Activated T-cell treated with anti-CD3 and anti-CD28 coated beads for 4 hours (primary cell): ENCODE data around the gene OSBPL1A.
"Not testable (repeated sequence)": the region's sequence is repeated elsewhere in the genome, so short reads cannot be mapped to it uniquely, and the experiment has no call there.

Experiments used
- DNase-seq: peaks from one replicate; pipeline ENCODE4 v3.0.0-alpha.2; 2020

OSBPL1A gene

DNA sequence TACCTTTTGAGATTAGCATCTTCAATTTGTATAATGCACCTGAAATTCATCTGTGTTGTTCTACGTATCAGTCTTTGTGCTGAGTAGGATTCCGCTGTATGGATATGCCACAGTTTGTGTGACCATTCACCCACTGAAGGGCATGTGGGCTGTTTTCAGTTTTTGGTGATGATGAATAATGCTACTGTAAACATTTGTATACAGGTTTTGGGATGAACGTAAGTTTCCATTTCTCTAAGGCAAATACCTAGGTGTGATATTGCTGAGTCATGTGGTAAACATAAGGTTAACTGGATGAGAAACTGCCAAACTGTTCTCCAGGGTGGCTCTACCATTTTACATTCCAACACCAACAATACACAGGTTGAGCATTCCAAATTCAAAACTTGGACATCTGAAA is 223.6 kb downstream of the OSBPL1A start:
- DNase-seq = no peak

DNA sequence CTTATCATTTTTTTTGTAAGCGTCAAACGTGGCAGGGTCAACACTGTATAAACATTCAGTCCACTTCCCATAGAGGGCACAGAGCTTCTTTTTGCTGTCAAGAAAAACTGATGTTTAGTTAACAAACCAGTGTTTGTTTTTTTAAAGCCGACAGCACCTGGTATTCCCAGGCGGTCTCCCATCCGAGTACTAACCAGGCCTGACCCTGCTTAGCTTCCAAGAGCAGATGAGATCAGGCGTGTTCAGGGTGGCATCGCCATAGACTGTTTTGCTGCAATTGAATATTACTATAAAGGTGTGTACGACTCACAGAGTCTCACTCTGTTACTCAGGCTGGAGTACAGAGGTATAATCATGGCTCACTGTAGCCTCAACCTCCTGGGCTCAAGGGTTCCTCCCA is 227.3 kb downstream of the OSBPL1A start:
- DNase-seq = no peak

DNA sequence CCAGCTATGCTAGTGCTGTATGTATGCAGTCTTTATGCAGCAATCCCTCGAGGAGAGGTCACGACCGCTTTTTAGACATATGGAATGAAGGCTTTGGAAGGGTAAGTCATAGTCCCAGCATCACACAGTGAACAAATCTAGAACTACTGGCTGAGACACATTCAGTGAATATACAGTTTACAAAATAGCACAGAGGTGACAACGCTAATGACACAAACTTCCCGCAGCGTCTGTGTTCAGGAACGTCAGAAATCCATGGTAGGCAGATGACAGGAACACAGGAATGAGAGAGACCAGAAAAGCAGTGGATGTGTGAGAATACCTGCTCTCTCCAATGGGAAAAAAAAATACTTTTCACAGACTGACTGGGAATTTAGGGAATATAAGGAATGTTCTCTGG is 229.1 kb downstream of the OSBPL1A start:
- no peak for DNase-seq

DNA sequence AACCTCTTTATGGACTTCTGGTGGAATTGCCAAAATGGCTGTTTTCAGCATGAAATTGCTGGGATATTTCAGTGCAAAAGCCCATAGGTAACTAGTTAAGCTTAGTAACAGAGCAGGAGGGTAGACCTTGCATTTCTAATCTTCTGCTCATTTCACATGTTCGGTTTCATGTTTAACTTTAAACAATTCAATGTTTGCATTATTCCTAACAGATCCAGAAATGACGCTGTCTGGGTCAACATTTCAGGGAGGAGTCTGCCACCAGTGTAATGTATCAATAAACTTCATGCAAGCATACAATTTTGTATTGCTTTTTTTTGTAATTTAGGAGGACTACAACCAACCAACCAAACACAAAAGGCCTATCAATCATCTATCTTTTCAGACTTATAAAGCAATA is 236.3 kb downstream of the OSBPL1A start:
- DNase-seq = no peak

DNA sequence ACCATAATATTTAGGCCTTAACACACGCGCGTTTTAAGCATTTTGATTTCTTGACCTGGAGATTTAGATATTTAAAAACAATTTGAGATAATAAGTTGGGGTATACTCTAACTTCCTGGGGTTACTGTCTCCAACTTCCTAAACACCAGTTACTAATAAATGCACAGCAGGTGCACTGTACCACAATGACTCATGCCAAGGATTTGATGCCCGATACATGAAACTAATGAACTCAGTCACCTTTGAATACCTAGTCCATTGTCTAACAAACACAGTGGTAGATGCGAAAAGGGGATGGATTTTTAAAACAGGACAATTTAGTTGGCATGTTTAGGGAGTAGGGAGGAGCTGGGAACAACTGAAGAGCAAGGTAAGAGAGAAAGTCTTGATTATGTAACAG is 237.5 kb downstream of the OSBPL1A start:
- DNase-seq = no peak

DNA sequence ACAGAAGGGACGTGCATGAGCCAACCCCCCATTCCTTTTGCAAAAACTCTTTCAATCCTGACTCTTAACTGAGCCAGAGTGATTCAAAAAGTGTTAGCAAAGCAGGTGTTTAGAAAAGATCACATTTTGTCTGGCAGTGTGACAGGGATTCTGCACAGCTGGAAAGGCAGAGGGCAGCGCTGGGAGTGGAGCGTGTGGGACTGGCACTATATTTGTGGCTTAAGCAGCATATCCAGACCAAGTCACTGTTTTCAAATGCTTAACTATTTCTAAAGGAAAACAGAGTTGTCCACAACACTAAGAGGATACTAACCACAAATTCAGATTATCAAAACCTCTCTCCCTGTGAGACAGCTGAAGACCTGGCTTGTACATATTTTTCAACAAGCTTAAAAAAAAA is 239.8 kb downstream of the OSBPL1A start:
- no peak for DNase-seq

DNA sequence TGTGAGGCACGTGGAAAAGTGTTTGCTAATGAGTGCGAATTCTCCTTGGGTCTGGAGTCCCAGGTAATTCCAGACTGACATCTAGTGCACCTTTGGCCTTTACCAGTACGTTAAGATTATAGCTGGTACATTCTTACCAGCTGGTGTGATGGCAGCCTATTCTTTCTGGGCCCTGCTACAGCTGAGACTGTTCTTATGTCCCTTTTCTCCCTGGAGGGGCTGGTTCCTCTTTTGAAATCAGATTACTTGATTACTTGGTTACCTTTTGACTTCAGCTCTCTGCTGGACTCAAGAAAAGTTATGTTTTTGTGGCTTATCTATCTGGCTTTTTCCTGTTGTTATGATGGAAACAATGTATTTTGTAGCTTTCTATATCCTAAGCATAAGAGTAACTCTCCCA is 244.2 kb downstream of the OSBPL1A start:
- DNase-seq = no peak

DNA sequence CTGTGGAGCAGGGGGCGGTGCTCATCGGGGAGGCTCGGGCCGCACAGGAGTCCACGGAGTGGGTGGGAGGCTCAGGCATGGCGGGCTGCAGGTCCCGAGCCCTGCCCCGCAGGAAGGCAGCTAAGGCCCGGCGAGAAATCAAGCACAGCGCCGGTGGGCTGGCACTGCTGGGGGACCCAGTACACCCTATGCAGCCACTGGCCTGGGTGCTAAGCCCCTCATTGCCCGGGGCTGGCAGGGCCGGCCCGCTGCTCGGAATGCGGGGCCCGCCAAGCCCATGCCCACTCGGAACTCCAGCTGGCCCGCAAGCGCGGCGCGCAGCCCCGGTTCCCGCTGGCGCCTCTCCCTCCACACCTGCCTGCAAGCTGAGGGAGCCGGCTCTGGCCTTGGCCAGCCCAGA is 248.0 kb downstream of the OSBPL1A start:
- DNase-seq = not testable (repeated sequence)

DNA sequence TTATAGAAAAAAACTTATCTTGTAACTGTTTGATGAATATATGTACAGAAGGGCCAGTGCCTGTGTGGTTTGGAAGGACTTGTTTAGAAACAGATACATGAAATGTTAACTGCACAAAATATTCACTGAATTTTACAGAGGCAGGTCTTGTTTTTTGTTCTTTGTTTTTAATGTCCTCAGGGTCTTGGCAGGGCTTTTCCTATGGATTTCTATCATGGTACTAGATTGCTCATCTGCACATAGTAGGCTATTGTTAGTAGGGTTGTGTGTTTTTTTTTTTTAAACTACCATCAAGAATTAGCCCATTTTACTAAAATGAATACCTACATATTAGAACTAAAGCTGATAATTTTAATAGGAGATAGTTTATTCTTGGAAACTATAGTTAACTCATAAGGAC is 255.2 kb downstream of the OSBPL1A start:
- no peak for DNase-seq

DNA sequence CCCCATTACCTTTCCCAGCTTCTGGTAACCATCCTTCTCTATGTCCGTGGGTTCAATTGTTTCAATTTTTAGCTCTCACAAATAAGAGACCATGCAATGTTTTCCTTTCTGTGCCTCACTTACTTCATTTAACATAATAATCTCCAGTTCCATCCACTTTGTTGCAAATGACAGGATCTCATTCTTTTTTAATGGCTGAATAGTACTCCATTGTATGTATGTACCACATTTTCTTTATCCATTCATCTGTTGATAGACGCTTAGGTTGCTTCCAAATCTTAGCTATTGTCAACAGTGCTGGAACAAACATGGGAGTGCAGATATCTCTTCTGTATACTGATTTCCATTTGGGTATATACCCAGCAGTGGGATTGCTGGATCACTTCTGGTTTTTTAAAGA is 256.9 kb downstream of the OSBPL1A start:
- no peak for DNase-seq

DNA sequence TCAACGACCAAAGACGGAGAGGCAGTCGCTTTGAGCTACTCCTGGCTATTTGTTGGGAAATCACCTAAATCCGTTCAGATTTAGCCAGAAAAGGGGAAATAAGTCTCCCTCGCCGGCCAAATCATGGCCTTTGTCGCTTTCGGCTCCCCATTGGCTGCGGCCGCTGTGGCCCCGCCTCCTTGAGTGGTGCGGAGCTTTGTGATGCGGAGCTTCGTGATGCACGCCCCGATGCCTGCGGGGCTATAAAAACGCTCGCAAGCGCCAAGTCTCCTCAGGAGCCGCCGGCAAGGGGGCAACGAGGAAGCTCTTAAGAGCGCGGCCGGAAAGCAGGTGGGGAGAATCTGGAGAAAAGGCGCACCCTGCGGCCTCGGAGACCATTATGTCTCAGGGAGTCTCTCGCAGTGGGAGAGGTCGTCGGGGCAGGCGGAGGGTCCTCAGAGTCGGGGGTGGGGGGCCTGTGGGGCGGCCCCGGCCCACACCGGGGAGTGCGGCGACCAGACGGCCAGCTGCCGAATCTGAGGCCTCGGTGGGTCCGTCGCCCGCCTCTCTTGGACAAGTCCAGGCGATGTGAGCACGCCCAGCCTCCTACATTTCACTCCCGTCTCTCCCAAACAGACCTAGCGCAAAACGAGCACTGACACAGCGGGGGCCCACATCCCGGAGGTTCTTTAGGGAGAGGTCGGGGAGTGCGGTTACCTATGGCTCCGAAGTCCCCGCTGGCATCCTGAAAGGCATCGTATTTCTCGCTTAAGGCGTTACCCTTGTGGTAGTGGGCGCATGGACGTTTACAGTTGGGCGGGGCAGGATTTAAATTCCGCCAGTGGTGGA is 258.6 kb downstream of the OSBPL1A start, which contains the start of gene CABYR:
CABYR (plus strand) TSS at position 274 of the 828 bp plus-strand sequence. CDS start 4,053 bp downstream, outside the sequence.
- peak; percentile 62 for DNase-seq

DNA sequence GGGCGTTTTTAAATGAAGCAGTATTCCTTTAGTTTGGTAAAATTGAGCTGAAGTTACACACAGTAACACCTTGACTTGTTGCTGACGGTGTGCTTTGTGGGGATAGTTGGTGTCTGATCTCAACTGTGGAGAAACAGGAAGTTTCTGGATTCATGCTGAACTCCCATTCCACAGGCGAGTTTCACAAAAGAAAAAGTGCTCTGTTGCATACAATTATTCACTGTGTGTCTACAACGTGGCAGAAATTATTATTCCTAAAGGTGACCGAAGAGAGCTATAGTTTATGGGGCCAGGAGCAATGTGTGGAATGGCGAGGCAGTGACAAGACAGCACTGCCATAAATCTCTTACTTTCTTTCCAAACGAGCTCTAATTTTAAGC is 259.2 kb downstream of the OSBPL1A start:
- no peak for DNase-seq

DNA sequence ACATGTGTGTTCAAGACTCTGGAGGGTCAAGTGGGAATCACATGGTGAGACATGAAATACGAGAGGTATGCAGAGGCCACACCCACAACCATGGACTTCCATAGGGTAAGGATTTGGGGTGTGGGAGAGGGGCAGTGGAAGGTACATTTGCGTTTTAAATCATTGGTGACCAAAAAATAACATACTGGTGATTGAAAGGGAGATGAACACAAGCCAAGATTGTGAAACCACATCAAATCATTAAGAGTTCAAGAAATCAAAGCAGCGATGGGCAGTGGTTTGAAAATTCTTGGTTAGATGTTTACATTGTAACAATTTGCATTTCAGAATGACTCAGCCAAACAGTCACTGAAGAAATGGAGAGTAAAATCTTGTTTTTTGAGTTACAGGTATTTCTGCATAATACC is 260.7 kb downstream of the OSBPL1A start:
- DNase-seq = no peak

DNA sequence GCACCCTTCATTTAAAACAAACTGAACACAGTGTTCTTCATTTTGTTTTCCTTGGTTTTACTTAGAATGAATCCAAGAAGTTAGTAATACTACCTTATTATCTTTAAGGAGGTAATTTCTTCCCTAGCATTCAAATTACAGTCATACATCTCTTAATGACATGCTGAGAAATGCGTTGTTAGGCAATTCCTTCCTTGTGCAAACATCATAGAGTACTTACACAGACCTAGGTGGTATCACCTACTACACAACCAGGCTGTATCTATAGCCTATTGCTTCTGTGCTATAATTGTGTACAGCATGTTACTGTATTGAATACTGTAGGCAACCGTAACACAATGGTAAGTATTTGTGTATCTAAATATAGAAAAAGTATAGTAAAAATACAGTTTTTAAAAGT is 267.1 kb downstream of the OSBPL1A start:
- DNase-seq = no peak

DNA sequence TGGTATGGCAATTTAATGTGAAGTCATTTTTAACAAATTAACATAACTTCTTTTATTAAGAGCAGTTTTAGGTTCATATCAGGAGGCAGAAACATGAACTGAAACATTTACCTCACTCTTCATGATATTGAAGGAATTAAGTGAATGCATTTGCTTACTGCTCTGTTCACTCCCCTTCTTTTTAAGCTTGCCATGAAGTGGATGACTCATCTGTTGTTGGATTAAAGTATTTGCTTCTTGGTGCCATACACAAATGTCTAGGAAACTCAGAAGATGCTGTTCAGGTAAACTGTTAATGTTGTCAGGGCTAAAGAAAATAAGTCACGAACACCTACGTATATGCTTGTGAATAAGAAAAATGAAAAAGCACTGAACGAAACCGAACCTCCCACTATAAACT is 268.9 kb downstream of the OSBPL1A start:
- DNase-seq = no peak

DNA sequence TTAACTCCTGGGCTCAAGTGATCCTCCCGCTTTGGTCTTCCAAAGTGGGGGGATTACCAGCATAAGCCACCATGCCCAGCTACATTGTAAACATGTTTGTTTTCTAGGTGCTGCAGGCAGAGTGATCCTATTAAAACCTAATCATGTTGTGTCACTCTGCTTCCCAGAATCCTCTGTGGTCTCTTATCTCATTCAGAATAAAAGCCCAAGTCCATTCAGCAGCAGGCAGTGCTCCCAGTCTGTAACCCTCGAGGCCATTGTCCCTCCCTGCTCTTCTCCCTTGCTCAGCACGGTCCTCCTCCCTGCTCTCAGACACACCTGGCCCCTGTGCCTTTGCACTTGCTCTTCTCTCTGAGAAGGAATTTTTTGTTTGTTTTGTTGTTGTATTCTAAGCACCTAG is 269.9 kb downstream of the OSBPL1A start:
- no peak for DNase-seq

DNA sequence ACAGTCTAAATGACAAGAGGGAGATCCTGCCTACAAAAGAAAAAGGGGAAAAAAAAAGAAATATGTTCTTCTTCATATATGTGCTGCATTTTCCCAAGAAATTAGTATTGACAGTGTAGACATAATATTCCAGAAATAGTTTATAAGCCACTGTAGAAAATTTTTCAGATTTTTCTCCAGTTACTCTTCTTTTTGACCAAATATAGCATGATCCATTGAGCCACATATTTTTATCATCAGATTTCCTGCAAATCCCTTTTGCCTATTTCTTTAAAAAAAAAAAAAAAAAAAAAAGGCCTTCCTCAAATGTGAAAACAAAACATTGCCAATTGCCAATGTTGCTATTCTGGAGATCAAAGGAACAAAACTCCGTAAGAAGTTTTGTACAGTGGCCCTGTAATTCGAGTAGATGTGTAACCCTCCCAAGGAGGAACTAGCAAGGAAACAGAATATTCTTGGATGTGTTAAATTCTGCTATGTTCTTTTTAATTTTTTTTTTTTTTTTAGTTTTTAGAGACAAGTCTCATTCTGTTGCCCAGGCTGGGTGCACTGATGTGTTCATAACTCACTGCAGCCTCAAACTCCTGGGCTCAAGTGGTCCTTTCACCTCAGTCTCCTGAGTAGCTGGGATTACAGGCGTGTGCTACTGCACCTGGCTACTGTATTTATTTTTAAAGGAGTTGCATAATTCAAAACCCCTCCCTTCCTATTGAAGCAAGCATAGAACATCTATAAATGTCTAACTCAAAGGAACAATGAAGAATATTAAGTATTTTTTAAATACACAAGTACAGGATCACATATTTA is 271.3 kb downstream of the OSBPL1A start:
- DNase-seq = no peak

DNA sequence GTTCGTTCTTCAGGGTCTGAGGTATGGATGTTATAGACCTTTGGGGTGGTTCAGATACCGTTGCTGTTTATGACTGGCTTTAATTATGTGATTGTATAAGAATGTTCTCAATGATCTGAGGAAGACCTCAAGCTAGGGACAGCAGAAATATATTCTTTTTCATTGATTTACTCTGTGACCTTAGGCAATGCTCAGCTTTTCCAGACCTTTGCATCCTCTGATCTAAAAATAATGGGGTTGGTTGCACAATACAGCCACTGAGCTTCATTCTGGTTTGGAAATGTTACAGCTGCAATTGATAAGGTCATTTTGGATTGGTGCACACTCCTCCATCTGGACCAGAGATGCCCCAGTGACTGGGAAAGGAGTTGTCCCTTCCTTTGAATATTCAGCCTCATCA is 276.0 kb downstream of the OSBPL1A start:
- no peak for DNase-seq

DNA sequence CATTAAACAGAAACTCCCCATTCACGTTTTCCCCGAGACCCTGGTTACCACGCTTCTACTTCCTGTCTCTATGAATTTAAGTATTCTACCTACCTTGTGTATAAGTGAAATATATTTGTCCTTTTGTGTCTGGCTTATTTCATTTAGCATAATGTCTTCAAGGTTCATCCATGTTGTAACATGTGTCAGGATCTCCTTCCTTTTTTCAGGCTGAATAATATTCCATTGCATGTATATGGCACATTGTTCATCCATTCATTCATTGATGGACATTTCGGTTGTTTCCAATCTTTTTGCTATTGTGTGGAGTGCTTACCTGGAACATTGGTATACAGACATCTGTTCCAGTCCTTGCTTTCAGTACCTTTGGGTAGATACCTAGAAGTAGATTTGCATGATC is 276.9 kb downstream of the OSBPL1A start:
- DNase-seq = no peak

DNA sequence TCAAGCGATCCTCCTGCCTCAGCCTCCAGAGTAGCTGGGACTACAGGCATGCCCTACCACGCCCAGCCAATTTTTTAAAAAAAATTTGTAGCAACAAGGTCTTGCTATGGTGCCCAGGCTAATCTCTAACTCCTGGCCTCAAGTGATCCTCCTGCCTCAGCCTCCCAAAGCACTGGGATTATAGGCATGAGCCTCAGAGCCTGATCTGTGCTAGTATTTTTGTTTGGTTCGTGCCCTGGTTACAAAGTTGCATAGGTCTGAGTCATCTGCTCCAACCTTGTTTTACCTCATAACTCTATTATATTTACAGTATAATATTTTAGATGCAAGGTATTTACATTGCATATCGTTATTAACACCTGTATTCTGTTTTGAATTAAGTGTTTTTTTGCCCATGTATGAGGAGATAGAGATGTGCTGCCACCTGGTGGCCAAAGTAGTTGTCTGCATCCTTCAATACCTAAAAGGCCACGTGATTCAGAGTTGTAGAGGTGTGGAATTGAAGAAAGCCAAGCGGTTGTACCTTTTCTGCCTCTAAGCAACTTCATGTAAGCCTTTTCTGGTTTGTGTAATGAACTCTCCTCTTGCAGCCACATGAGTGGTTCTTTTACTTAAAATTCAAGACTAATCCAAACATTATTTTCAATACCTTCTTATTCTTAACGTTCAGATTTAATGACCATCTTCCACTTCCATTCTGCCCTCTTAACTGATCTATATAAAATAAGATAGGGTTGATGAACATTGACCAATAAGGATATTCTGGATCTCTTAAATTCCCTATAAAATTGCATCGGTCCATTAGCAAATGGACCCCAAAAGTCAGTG is 278.7 kb downstream of the OSBPL1A start:
- peak; percentile 73 for DNase-seq

DNA sequence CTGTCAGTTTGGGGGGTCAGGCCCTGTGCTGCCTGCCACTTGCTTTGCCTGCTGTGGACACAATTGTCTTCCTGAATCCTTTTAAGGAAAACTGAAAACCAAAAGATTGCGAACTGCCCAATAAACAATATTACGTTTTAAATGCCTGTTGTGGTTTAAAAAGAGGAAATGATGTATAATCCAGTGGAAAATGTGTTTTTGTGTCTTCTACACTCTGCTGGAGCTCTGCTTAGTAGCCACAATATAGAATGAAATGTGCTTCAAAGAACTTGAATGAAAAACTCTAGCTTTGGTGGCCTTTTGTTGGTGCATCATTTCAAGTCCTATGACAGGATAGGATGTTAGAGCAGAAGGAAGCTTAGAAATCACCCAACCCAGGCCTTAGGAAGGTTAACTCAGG is 282.0 kb downstream of the OSBPL1A start:
- DNase-seq = no peak

DNA sequence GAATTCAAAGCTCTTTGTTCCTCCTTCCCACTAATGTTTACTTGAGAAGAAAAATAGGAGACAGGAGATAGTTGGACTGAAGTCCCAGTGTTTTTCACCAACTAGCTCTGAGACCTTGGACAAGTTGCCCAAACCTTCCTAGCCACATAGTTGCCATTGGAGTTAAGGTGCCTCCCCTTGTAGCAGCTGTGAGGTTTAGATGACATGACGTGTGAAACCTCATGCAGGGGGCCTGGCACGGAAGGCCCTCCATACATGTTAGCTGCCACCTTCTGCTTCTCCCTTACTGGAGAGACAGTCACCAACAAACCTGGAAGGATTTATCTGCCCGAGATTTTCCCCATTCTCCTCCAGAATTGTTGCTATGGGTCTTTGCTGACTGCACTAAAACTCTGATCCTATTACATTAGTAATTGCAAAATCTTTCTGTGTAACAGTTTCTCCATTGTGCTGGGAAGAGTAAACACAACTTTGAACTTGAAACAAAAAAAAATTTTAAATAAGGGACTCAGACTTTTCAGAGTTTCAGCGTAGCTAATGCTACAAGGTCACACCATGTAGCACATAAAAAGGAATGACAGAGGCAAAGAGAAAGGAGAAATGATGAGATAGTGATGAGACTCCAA is 282.6 kb downstream of the OSBPL1A start:
- DNase-seq = no peak
